ENCODE measurements around the gene FHIT. TPM values are rescaled to one million over a fixed set of nuclear protein-coding genes. Genes with fewer than 3 reads are reported as not detected.

FHIT gene
- total RNA-seq, 2 donors from 2014 or later: 2.9 to 12.2 TPM

DNA sequence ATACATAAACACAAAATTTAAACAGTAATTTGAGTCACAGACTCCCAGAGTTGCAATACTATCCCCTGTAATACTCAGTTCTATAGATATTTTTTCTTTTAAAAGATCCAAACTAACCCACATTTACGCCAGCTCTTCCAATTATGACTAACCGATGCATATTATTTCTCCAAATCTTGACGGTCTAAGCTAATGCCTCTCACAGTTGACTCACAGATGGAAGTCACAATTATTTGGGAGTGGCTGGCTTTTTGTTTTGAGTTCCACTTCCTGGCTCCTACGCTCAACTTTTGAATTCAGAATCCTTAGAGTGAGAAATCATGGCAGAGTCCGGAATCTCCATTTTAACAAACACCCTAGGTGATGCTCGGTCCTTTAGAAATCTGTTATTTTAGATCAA is 749.9 kb downstream of the FHIT start:
- Mint-ChIP-seq H3K4me3 (no peak overlapping the region), H3K9me3 (peaks cover 3% of the 10 kb centered on the region), H3K27ac (no peak overlapping the region), H3K27me3 (no peaks in the 10 kb centered on the region), H3K4me1 (no peaks in the 10 kb centered on the region), H3K36me3 (ENCODE audit: low read depth) (no peaks in the 10 kb centered on the region)
- no peak for ATAC-seq (replicated peaks)

DNA sequence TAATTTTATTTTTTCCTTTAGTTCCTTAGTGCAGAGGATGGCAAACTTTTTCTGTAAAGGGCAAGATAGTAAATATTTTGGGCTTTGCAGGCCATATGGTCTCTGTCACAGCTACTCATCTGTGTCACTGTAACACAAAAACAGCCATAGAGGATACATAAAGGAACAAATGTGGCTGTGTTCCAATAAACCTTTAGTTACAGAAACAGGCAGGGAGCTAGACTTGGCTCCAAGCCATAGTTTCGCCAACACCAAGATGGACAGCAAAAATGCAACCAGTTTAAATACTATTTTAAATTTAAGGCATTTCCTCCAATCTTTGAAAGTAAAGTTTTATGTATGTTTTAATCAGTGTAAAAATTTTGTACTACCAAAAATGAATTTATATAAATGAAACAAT is 753.4 kb downstream of the FHIT start:
- H3K4me3 Mint-ChIP-seq: no peak overlapping the region

DNA sequence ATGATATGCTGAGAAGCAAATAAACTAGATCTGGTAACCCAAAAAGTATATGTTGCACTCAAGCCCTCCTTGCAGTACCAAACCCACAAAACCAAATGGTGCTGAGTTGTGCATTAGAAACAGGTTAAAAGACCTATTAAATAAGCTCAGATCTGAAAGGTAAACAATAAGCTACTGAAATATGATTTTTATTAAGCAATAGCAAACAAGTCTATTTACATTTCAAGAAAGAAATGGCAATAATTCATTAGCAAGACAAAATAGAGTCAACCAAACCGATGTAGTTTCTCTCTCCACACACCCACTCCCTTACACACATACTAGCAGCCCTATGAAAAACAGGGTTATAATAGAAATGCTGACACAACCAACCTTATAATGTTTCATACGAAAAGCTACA is 760.3 kb downstream of the FHIT start:
- no peaks in the 10 kb centered on the region for H3K4me1 Mint-ChIP-seq
- no peaks in the 10 kb centered on the region for H3K36me3 Mint-ChIP-seq (ENCODE audit: low read depth)
- H3K27me3 Mint-ChIP-seq: no peaks in the 10 kb centered on the region
- ATAC-seq (replicated peaks): no peak
- no peak overlapping the region for H3K27ac Mint-ChIP-seq
- H3K9me3 Mint-ChIP-seq: peaks cover 3% of the 10 kb centered on the region
- H3K4me3 Mint-ChIP-seq: no peak overlapping the region

More for the DNA sequence above, 753.4 kb downstream of the FHIT start:
- Mint-ChIP-seq H3K27me3 (no peaks in the 10 kb centered on the region), H3K27ac (no peak overlapping the region), H3K36me3 (ENCODE audit: low read depth) (no peaks in the 10 kb centered on the region), H3K9me3 (peaks cover 6% of the 10 kb centered on the region), H3K4me1 (no peaks in the 10 kb centered on the region)
- no peak for ATAC-seq (replicated peaks)

DNA sequence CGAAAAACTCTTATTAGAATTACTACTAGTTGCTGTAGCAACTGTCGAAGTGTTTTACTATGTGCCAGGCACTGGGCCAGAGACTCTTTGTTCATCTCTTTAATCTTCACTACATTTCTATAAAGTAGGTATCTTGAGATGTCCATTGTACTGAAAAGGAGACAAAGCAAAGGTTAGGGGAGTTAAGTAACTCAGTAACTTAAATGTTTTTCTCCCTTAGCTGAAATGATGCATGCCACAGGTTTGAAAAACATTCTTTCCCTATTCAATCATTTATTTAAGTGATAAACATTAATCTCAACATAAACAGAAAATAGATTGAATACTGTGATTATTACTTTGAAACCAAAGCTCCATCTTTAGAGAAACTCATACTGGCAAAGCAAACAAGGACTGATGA is 776.2 kb downstream of the FHIT start:
- H3K4me1 Mint-ChIP-seq: no peaks in the 10 kb centered on the region

DNA sequence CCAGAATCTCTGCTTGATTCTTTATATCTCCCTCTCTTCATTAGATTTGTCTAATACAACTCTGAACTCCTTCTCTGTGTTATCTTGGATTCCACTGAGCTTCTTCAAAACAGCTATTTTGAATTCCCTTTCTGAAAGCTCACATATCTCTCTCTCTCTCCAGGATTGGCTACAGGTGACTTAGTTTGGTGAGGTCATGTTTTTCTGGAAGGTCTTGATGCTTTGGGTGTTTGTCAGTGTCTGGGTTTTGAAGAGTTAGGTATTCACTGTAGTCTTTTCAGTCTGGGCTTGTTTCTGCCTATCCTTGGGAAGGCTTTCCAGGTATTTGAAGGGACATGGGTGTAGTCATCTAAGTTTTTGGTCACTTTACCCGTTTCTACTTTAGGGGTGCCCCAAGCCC is 781.8 kb downstream of the FHIT start:
- ATAC-seq (replicated peaks): no peak
- H3K4me1 Mint-ChIP-seq: no peaks in the 10 kb centered on the region
- H3K27me3 Mint-ChIP-seq: peaks cover 3% of the 10 kb centered on the region
- no peak overlapping the region for H3K4me3 Mint-ChIP-seq
- H3K36me3 Mint-ChIP-seq (ENCODE audit: low read depth): no peaks in the 10 kb centered on the region
- H3K27ac Mint-ChIP-seq: no peak overlapping the region
- H3K9me3 Mint-ChIP-seq: peaks cover 23% of the 10 kb centered on the region

More for the DNA sequence above, 776.2 kb downstream of the FHIT start:
- no peak overlapping the region for H3K4me3 Mint-ChIP-seq
- H3K36me3 Mint-ChIP-seq (ENCODE audit: low read depth): no peaks in the 10 kb centered on the region
- ATAC-seq (replicated peaks): no peak
- H3K27ac Mint-ChIP-seq: no peak overlapping the region
- H3K9me3 Mint-ChIP-seq: peaks cover 8% of the 10 kb centered on the region
- H3K27me3 Mint-ChIP-seq: peaks cover under 1% of the 10 kb centered on the region

DNA sequence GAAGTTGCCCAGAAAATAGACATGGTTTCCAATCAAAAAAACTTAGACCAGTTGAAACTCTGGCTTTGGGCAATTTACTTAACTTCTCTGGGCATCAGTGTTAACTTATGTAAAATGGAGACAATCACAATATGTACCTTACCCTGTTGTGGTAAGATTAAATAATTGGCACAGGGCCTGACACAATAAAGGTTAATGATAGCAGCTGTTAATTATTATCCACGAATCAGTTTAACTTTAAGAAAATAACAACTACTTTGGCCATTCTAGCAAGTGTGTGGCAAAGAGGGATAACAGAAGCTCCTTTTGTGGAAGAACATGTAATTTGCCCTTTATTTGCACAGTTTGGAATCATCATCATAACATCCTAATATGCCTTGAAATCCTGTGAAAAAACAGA is 787.6 kb downstream of the FHIT start:
- H3K4me1 Mint-ChIP-seq: no peaks in the 10 kb centered on the region
- H3K27me3 Mint-ChIP-seq: no peaks in the 10 kb centered on the region
- peaks cover 19% of the 10 kb centered on the region for H3K9me3 Mint-ChIP-seq
- H3K4me3 Mint-ChIP-seq: no peak overlapping the region
- H3K27ac Mint-ChIP-seq: no peak overlapping the region
- H3K36me3 Mint-ChIP-seq (ENCODE audit: low read depth): no peaks in the 10 kb centered on the region
- ATAC-seq (replicated peaks): no peak

DNA sequence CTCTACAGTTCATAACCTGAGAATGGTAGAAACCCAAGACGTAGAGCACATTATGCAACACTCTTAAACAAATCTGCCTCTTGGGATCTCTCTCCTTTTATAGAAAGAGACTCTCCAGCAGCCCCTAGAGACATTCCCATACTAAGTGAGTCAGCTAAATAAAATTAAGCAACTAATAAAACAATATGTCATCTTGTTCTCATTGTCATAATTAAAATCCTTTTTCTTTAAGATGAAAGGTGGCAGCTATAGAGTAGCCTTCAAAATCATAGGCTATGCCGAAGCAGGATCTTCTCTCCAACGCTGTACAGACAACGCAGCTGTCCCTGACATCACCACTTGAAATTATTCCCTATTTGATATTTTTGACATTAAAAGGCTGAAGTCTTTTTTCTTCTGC is 790.0 kb downstream of the FHIT start:
- Mint-ChIP-seq H3K27ac (no peak overlapping the region), H3K27me3 (peaks cover 3% of the 10 kb centered on the region), H3K4me3 (no peak overlapping the region), H3K9me3 (peaks cover 13% of the 10 kb centered on the region), H3K4me1 (peaks cover 2% of the 10 kb centered on the region), H3K36me3 (ENCODE audit: low read depth) (no peaks in the 10 kb centered on the region)
- ATAC-seq (replicated peaks): no peak

DNA sequence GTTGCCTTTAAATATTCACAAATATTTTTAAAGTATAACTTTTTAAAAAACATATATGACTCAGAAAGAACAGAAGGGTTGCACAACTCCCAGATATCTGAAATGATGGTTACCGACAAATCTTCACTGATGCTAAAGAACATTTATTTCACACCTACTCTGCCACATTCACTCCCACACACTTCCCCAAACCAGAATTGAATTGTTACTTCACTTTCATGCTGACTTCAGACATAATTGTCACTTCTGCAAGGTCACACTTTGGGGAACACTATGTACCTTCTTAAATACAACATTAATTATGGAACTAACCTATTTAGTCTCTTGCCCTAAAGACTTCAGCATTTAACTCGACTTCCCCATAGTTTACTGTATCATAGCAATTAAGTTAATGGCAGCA is 795.1 kb downstream of the FHIT start:
- Mint-ChIP-seq H3K9me3 (no peaks in the 10 kb centered on the region), H3K27me3 (peaks cover 5% of the 10 kb centered on the region), H3K36me3 (ENCODE audit: low read depth) (no peaks in the 10 kb centered on the region), H3K4me1 (peaks cover 4% of the 10 kb centered on the region), H3K27ac (no peak overlapping the region), H3K4me3 (no peak overlapping the region)
- no peak for ATAC-seq (replicated peaks)

DNA sequence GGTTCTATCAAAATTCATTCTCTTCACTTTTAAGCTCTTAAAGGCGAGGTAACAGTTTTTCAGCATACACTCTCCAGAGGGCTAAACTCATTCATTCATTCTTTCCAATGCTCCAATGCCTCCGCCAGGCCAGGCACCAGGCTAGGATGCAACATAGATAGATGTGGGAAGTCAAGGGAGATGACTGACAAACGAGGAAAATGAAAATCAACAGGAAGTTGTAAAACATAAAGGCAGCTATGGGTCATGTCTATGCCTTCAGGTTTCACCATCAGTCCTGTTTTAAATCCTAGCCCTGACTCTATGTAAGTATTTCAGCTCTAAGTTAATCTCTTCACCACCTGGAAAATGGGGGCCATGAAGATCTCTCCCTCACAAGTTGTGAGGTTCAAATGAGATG is 797.9 kb downstream of the FHIT start:
- no peaks in the 10 kb centered on the region for H3K36me3 Mint-ChIP-seq (ENCODE audit: low read depth)
- no peak for ATAC-seq (replicated peaks)
- peaks cover 4% of the 10 kb centered on the region for H3K4me1 Mint-ChIP-seq
- H3K4me3 Mint-ChIP-seq: no peak overlapping the region
- H3K27ac Mint-ChIP-seq: no peak overlapping the region
- no peaks in the 10 kb centered on the region for H3K9me3 Mint-ChIP-seq
- peaks cover 5% of the 10 kb centered on the region for H3K27me3 Mint-ChIP-seq

DNA sequence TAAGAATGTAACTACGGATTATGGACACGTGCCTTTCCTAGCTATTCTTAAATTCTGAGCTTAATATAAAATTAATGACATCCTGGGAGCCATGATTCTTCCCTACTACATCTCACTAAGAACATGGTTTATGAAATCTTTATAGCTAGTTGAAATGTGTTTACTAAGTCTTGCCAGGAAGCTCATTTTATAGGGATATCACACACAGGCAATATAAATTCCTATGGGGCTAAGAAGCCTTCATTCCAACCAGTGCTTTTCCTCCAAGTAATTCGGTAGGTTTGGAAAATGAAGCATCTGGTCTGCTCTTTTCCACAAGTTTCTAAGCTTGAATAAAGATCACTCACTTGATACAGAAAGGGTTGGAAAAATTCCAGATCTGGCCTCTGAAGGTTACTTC is 802.6 kb downstream of the FHIT start:
- Mint-ChIP-seq H3K4me1 (no peaks in the 10 kb centered on the region), H3K36me3 (ENCODE audit: low read depth) (no peaks in the 10 kb centered on the region), H3K27ac (no peak overlapping the region), H3K9me3 (no peaks in the 10 kb centered on the region), H3K4me3 (no peak overlapping the region), H3K27me3 (no peaks in the 10 kb centered on the region)
- no peak for ATAC-seq (replicated peaks)

DNA sequence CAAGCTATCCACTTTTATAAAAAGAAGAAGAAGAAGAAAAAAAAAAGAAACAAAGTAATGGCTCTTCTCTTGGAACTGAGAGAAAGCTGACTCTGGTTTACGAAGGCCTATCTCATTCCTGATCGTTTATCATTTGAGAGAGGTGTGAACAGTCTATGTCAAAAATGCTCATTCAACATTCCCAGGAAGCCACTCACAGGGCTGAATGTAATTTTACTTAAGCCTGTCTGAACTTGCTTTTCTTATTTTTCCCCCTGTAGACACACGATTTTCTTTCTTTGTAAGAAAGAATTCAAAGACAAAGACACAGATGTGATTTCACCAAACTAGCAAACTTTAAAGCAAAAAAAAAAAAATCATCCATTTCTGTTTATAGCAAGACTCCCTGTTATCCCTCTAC is 805.8 kb downstream of the FHIT start:
- H3K27ac Mint-ChIP-seq: no peak overlapping the region
- ATAC-seq (replicated peaks): no peak
- no peaks in the 10 kb centered on the region for H3K4me1 Mint-ChIP-seq
- H3K27me3 Mint-ChIP-seq: no peaks in the 10 kb centered on the region
- H3K36me3 Mint-ChIP-seq (ENCODE audit: low read depth): no peaks in the 10 kb centered on the region
- no peak overlapping the region for H3K4me3 Mint-ChIP-seq
- H3K9me3 Mint-ChIP-seq: no peaks in the 10 kb centered on the region

DNA sequence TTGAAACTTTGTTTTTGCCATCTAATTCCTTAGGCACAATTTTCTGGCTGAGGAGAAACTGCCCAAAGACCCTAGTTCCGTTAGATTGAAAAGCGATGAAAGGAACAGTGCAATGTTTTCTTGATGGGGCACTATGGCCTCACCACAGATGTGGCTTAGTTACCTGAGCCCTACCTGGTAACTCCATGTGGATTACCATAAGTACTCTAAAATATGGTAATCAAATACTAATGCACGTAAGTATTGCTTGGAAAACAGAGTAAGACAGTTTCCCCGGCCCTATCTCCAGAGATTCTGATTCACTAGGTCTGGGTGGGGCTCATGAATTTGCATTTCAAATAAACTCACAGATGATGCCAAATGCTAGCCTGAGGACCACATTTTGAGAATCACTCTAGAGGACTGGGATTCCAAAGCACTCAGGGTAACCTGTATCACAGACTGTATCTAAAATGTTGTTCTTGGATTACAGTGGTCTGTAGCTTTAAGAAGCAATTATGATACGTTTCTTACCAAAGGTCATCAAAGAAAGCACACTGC is 806.3 kb downstream of the FHIT start:
- no peak for ATAC-seq (replicated peaks)
- Mint-ChIP-seq H3K36me3 (ENCODE audit: low read depth) (no peaks in the 10 kb centered on the region), H3K4me3 (no peak overlapping the region)

DNA sequence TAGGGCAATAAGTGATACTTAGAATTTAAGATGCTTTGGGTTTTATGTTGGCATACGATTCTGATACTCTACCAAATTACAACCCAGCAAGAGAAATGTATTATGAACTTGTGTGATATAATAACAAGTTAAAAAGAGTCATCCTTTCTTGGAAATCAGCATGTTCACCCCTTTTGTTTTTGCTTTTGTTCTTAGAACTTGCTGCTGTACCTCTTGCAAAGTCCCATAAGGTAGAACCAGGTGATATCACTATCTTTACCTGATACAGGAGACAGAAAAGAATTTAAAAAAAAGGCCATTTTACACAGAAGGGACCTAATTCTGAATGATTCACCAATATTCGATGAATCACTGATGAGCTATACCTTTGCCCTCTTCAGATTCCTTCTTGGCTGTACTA is 810.4 kb downstream of the FHIT start:
- Mint-ChIP-seq H3K27me3 (no peaks in the 10 kb centered on the region), H3K9me3 (peaks cover 8% of the 10 kb centered on the region), H3K36me3 (ENCODE audit: low read depth) (no peaks in the 10 kb centered on the region), H3K4me1 (no peaks in the 10 kb centered on the region), H3K4me3 (no peak overlapping the region), H3K27ac (no peak overlapping the region)
- no peak for ATAC-seq (replicated peaks)

More for the DNA sequence above, 806.3 kb downstream of the FHIT start:
- H3K27ac Mint-ChIP-seq: no peak overlapping the region
- peaks cover 3% of the 10 kb centered on the region for H3K9me3 Mint-ChIP-seq
- no peaks in the 10 kb centered on the region for H3K27me3 Mint-ChIP-seq
- H3K4me1 Mint-ChIP-seq: no peaks in the 10 kb centered on the region

DNA sequence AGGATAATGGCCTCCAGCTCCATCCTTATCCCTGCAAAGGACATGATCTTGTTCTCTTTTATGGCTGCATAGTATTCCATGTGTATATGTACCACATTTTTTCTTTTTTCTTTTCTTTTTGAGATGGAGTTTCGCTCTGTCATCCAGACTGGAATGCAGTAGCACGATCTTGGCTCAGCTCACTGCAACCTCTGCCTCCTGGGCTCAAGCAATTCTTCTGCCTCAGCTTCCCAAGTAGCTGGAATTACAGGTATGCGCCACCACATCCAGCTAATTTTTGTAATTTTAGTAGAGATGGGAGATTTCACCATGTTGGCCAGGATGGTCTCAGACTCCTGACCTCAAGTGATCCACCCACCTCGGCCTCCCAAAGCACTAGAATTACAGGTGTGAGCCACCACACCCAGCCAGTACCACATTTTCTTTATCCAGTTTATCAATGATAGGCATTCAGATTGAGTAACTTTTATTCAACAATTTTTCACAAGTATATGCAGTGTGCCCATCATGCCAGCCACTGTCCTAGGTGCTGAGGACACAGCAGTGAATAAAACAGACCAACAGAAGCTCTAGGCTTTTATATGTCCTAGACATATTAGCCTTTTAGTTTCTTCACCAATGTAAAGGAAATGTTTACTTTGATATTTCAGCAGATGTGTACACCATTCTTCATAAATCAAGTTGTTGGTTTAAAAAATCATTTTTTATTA is 815.2 kb downstream of the FHIT start:
- Mint-ChIP-seq H3K27me3 (no peaks in the 10 kb centered on the region), H3K4me1 (no peaks in the 10 kb centered on the region), H3K27ac (no peak overlapping the region), H3K9me3 (peaks cover 8% of the 10 kb centered on the region), H3K36me3 (ENCODE audit: low read depth) (no peaks in the 10 kb centered on the region), H3K4me3 (no peak overlapping the region)
- ATAC-seq (replicated peaks): no peak

DNA sequence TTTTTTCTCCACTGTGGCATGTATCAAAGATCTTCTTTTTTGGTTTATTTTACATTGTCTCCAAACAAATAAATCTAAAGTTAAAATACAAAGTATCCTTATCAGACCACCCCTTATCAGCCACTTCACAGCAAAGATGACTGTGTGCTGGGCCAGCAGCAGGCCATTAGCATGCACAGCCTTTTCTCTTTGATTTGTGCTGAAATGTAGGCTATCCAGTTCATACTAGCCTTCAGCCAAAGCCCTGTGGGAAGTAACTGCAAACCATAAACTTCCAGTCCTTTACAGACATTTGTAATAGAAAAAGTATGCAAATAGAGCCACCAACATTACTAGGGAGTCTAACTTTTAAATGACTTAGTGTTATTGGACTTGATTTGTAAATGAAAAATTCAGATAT is 816.3 kb downstream of the FHIT start:
- no peak for ATAC-seq (replicated peaks)
- Mint-ChIP-seq H3K27ac (no peak overlapping the region), H3K27me3 (no peaks in the 10 kb centered on the region), H3K9me3 (peaks cover 5% of the 10 kb centered on the region), H3K4me1 (peaks cover 4% of the 10 kb centered on the region), H3K36me3 (ENCODE audit: low read depth) (no peaks in the 10 kb centered on the region), H3K4me3 (no peak overlapping the region)
